DMS114 treated with DMSO at 0.1 percent for 48 hours (cell line): Measurements from ENCODE around the gene INPP5E.

Experiments
- DNase-seq: peaks from one replicate; lab custom pipeline; 2025; ENCODE audit not compliant: unreplicated experiment; lab: John Stamatoyannopoulos, UW

INPP5E gene

GRCh38 chr9:136473354-136473721, 33.7 kb upstream of the INPP5E start:
- DNase-seq, result no peak

GRCh38 chr9:136472640-136473353, 33.2 kb upstream of the INPP5E start:
- no peak for DNase-seq

- no peak for DNase-seq
Measured at GRCh38 chr9:136471802-136472487, 32.3 kb upstream of the INPP5E start.

DNA sequence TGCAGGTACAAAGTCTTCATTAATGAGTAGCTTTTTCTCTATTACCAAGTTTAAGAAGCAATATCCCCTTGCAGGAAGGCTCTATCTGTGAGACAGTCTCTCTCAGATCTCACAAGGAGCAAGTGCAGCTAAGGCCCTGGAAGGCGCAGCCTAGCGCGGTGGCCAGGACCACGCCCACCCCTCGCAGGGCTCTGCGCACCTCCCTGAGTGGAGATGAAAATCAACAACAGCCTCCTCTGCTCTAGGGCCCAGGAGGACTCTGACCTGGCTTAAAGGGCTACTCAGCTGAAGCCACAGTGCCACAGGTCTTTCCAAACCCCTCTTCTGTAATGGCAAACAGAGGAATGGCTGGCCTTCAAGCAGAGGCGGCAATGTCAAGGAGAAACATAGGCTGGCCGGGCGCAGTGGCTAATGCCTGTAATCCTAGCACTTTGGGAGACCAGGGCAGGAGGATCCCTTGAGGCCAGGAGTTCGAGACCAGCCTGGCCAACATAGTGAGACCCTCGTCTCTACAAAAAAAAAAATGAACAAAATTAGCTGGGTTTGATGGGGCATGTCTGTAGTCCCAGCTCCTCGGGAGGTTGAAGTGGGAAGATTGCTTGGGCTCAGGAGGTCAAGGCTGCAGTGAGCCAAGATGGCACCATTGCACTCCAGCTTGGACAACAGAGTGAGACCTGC, 31.3 kb upstream of the INPP5E start:
- no peak for DNase-seq

- DNase-seq, result no peak
Measured at GRCh38 chr9:136470356-136470755, 30.7 kb upstream of the INPP5E start.

DNA sequence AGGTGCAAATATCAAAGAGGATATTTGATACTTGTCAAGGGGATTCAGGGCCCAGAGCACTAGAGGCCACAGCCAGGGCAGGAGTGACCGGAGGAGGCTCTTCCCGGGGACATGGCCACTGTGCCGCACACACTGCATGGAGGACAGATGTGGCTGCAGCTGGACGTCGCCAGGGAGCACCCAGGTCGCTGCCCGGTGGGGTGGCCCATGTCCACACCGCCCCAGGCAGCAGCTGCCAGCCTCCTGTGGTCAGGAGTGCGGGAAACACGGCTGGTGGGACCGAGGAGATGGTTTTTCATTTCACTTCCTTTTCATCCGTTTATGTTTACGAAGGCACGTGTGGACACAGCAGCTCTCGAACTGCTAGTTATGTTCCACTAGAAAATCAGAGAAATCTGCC, 28.1 kb upstream of the INPP5E start:
- no peak for DNase-seq

DNA sequence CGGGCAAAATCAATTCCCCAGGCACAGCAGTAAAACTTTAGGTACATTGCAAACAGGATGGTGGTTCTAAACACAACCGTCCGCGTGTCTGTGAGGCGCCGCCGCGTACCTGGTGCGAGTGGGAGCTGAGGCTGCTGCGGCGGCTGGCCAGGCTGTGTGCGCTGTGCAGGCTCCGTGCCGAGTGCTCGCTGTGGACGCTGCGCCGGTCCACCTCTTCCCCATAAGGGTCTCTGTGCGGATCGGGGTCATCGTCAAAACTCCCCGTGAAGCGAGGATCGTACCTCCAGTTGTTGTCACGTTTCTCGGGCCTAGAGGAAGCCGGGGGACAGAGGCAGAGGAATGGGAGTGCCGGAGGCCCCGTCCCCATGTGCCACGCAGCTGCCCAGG, 26.5 kb upstream of the INPP5E start:
- DNase-seq, result no peak

DNA sequence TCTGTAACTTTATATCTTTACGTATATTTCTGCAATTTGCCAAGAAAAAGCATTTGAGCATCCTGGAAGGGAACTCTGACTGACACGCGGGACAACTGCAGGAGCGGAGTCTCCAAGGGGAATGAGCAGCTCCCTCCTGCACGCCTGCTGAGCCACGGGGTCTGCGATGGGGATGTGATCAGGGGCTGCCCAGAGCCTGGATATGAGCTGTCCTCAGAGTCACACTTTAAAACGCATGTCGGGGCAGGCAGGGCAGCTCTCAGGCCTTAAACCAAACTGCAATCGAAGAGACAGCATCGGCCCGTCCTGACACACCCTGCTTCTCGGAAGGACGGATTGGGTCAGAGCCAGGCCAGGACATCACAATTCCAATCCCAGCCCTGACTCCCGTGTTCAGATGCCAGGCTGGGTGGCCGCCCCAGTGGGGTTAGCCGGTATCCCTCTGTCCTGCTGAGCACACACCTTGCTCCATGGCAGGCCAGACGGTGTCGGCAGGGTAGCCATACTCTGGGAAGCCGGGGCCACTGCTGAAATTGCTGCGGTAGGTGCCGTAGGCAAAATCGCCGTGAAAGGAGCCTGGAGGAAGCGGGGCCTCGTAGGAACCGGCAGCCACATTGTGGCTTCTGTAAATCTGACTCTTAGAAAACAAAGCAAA, 26.0 kb upstream of the INPP5E start:
- DNase-seq, result no peak

DNA sequence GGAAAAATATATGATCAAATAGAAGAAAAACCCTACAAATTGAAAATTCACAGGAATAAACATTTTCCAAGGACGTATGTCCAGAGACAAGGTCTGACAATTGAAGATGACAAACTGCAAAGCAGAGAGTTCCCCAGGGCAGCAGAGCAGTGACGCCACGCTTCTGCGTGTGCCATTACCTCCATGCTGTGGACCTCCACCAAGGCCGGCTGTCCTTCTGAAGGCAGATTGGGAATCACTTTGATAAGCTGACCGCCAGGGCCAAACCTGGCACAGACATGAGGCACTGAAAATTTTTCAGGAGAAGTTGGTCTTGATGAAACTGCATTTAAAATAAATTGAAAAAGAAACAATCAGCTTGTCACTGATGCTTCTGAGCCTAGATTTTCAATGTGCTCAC, 24.6 kb upstream of the INPP5E start:
- no peak for DNase-seq

GRCh38 chr9:136463578-136463977, 23.9 kb upstream of the INPP5E start:
- no peak for DNase-seq

GRCh38 chr9:136462664-136463063, 23.0 kb upstream of the INPP5E start:
- no peak for DNase-seq

DNA sequence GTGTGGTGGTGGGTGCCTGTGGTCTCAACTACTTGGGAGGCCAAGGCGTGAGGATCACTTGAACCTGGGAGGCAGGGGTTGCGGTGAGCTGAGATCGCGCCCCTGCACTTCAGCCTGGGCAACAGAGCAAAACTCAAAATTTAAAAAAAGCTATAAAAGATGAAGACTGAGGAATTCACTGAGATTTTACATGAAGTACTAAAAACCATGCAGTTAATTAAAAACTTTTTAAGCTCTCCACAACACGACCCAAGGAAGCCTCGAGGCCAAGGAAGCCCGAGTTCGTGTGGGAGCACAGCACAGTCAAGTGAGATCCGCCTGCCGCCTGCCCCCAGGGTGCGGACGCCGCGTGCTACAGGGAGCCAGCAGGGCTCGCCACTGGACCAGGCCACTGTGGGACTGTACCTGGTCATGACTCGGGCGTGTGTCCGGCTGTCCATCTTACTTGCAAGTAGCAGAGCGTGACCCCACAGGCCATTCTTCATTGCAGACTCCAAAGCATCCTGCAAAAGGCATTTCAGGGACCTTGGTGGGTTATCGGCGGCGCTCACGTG, 21.2 kb upstream of the INPP5E start:
- no peak for DNase-seq

DNA sequence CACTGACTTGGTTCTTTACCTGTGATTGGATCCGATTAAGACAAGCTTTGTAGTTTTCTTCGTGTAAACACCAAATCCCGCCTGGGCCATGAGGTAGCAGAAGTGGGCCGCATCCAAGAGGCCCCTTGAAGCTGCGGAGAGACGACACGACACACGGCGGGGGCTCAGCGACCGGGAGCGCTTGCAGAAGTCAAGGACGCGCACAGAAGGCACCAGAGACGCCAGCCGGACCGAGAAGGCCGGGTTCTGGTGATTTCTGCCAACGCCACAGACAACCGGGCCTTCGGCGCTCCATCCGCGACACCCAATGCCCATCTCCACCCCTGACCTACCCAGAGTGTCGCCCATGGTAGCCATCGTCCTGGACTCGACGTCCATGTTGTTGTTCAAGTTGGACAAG, 19.8 kb upstream of the INPP5E start:
- no peak for DNase-seq

DNA sequence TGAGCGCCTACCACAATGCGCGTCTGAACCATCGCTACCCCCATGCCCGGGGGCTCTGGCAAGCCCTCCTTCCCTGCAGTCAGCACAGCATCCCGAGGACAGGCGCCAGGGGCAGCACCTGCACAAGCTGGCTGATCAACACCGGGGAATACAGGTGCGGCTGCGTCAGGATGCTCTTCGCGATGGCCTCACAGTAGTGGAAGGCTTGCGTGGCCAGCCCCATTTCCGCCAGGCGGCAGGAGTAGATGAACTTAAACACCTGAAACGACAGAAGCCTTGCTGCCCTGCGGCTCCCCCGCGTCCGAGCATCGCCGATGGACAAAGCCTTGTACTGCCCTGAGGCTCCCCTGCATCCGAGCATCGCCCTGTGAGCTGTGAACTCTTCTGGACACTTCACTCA, 17.7 kb upstream of the INPP5E start:
- no peak for DNase-seq

- no peak for DNase-seq
Measured at GRCh38 chr9:136456258-136456657, 16.6 kb upstream of the INPP5E start.

GRCh38 chr9:136455043-136456002, 15.7 kb upstream of the INPP5E start:
- DNase-seq, result no peak

DNA sequence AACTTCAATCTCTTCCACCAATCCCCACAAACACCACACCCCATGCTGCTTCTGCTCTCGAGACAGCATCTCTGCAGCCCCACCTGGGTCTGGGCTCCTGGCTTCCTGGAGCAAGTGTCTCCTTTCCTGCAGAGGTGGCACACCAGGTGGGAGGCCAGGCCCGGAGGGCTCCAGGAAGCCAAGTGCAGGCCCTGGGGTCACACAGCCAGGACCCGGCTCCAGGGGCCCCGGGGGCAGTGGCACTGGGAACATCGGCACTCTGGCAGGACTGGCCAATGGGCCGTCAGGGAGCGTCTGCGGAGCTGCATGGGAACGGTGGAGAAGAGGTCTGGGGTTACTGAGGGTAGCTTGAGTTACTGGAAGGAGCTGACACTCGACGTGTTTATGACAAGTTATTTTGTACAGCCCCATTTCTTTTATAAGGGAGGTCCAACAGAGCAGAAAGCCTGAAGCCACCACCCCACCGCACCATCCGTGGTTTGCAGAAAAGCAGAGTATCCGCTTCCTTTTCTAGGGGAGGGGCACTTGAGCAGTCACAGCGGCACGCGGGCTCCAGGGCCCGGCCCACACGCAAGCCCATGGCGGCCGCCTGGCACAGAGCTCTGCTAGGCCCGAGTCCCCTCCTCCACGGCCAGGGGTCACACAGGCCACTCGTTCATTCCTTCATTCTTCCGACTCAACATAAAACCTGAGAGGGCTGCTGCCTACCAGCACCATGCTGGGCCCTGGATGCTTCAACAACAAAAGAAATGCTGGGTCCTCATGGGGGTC, 14.6 kb upstream of the INPP5E start:
- no peak for DNase-seq

- no peak for DNase-seq
Measured at GRCh38 chr9:136453326-136453725, 13.7 kb upstream of the INPP5E start.

DNA sequence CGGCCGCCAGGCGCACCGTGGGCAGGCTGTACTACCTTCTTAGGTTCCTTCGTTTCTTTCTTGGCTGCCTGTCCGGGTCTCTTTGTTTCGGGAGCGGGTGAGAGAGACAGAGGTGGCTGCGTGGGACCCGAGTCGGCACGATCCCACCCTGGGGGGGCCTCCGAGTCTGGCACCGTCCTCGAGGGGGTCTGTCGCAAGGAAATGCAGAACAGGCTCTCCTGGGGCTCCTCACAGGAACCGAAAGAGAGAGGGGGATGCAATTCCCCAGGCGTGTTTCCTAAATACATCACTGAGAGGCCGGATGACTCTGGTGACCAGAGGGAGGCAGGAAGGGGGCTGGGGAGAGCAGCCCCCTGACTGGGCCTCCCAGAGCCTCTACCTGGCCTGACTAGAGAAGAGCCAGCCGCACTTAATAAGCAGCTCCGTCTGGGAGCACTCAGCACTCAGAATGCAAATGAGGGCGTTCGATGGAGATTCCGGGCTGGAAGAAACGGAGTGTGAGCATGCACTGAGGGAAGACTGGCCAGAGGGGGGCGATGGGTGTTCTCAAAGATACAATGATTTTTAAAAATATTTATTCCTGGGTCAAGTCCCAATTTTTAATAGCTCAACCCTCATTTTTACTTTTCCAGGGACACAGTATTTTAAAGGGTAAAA, 11.7 kb upstream of the INPP5E start:
- DNase-seq, result no peak
